HCT116 (cell line): Measurements from ENCODE around the gene TCHP. TPM values are rescaled to one million over a fixed set of nuclear protein-coding genes. Genes with fewer than 3 reads are reported as not detected.

Experiments used
- ATAC-seq: fragments of 200-7000 bp; cut with Tn5 transposase; 2 replicates; pipeline ENCODE4 v1.9.1; 2020; ENCODE audit warnings: mild to moderate bottlenecking, moderate library complexity
- BruUV-seq: library from RNA; stranded (reverse); fragments of 400-500 nt; replicated peaks from 2 replicates; lab custom pipeline; 2021; lab: Mats Ljungman, UMichigan
- CTCF ChIA-PET: fragments of 300-600 bp; sonication (Branson Sonifier 250); formaldehyde crosslinking; loops from one replicate; lab custom pipeline; 2021; ENCODE audit warnings: antibody characterized with exemption; lab: Charles Lee
- POLR2A ChIA-PET: fragments of 300-600, 350-600 bp; sonication (Branson Sonifier 250); formaldehyde crosslinking; loops from one replicate; lab custom pipeline; 2021; ENCODE audit warnings: antibody characterized with exemption; lab: Charles Lee
- RAD21 ChIA-PET, 2 experiments: fragments of 300-600 bp; sonication (Branson Sonifier 250); formaldehyde crosslinking; loops; one replicate each; lab custom pipeline; 2023; ENCODE audit warnings: low total read pairs in 2 of 2; ENCODE audit not compliant: uncharacterized antibody in 2 of 2, unreplicated experiment in 2 of 2, low non-redundant PET in 1 of 2; lab: Charles Lee
- DNase-seq: peaks from one replicate; pipeline ENCODE4 v3.0.0-alpha.2; 2010; ENCODE audit warnings: low read depth, low spot score
- H2AFZ ChIP-seq: fragments of 200-600 bp; shearing (Covaris generic), sonication (generic); 2 replicates; pipeline ENCODE4 v1.6.1; 2017; ENCODE audit warnings: low read depth, mixed run types, mixed read lengths, antibody characterized with exemption, low read length; ENCODE audit not compliant: poor library complexity, severe bottlenecking
- H3K27ac ChIP-seq: 2 replicates; pipeline ENCODE4 v1.5.1; 2012; ENCODE audit warnings: low read depth, low read length
- H3K27me3 ChIP-seq: fragments of 200-600 bp; sonication (generic); 2 replicates; pipeline ENCODE4 v1.6.1; 2016; ENCODE audit warnings: mixed run types, low read length, mixed read lengths; ENCODE audit not compliant: insufficient read depth
- H3K36me3 ChIP-seq, 2 experiments: fragments of 200-500 bp in 1 of 2; fragments of 200-600 bp in 1 of 2; sonication (Bioruptor generic) in 1 of 2; sonication (generic) in 1 of 2; 2 replicates each; pipeline versions ENCODE4 v1.5.1 to v1.6.1; 2014 to 2016; ENCODE audit warnings: low read length in 2 of 2, inconsistent platforms in 1 of 2, mixed read lengths in 1 of 2, mixed run types in 1 of 2; ENCODE audit not compliant: insufficient read depth in 2 of 2, control insufficient read depth in 1 of 2
- H3K4me1 ChIP-seq, 2 experiments: fragments of 200-600 bp in 1 of 2; sonication (generic) in 1 of 2; 2 replicates each; pipeline versions ENCODE4 v1.5.1 to v1.6.1; 2012 to 2017; ENCODE audit warnings: low read length in 2 of 2, inconsistent platforms in 1 of 2, mild to moderate bottlenecking in 1 of 2, mixed read lengths in 1 of 2, mixed run types in 1 of 2, moderate library complexity in 1 of 2; ENCODE audit not compliant: insufficient read depth in 2 of 2, control insufficient read depth in 1 of 2
- H3K4me2 ChIP-seq: fragments of 200-600 bp; sonication (generic); 2 replicates; pipeline ENCODE4 v1.6.1; 2017; ENCODE audit warnings: mixed run types, low read length, mixed read lengths
- H3K4me3 ChIP-seq, 2 experiments: fragments of 200-600 bp in 1 of 2; sonication (generic) in 1 of 2; replicated peaks in 1 of 2; 2 replicates each; pipeline ENCODE4 v1.5.1; 2011 to 2016; ENCODE audit warnings: low read length in 2 of 2, control low read depth in 1 of 2, low read depth in 1 of 2, mild to moderate bottlenecking in 1 of 2, mixed read lengths in 1 of 2, mixed run types in 1 of 2
- H3K79me2 ChIP-seq: fragments of 200-600 bp; sonication (generic); 2 replicates; pipeline ENCODE4 v1.6.1; 2017; ENCODE audit warnings: mild to moderate bottlenecking, mixed run types, low read length, moderate library complexity, mixed read lengths; ENCODE audit not compliant: insufficient read depth
- H3K9ac ChIP-seq: fragments of 200-600 bp; sonication (generic); 2 replicates; pipeline ENCODE4 v1.6.1; 2016; ENCODE audit warnings: low read length, mixed read lengths
- H3K9me2 ChIP-seq: fragments of 200-600 bp; sonication (generic), shearing (Covaris generic); 2 replicates; pipeline ENCODE4 v1.6.1; 2017; ENCODE audit warnings: mixed run types, mild to moderate bottlenecking, moderate library complexity; ENCODE audit not compliant: insufficient read depth
- H3K9me3 ChIP-seq, 2 experiments: fragments of 200-500 bp in 1 of 2; fragments of 200-600 bp in 1 of 2; sonication (Bioruptor generic) in 1 of 2; sonication (generic) in 1 of 2; 2 replicates each; pipeline ENCODE4 v1.6.1; 2014 to 2017; ENCODE audit warnings: low read length in 2 of 2, mixed read lengths in 2 of 2, inconsistent platforms in 1 of 2, low read depth in 1 of 2, mild to moderate bottlenecking in 1 of 2, mixed run types in 1 of 2, moderate library complexity in 1 of 2; ENCODE audit not compliant: control insufficient read depth in 1 of 2, insufficient read depth in 1 of 2
- H4K20me1 ChIP-seq: fragments of 200-600 bp; sonication (generic), shearing (Covaris generic); 2 replicates; pipeline ENCODE4 v1.6.1; 2017; ENCODE audit warnings: mixed run types, mild to moderate bottlenecking, moderate library complexity; ENCODE audit not compliant: insufficient read depth
- CBX3 ChIP-seq: IDR thresholded peaks from 2 replicates; pipeline ENCODE4 v1.6.1; 2012; ENCODE audit warnings: low read depth
- CTCF ChIP-seq, 3 experiments: fragments of 200-600 bp in 1 of 3; sonication (generic) in 1 of 3; IDR thresholded peaks in 2 of 3; conservative IDR thresholded peaks in 1 of 3; 2 replicates each; pipeline ENCODE4 v1.5.1; 2012 to 2017; ENCODE audit warnings: low read depth in 2 of 3, low read length in 2 of 3, antibody characterized with exemption in 1 of 3, borderline replicate concordance in 1 of 3, control low read depth in 1 of 3, mild to moderate bottlenecking in 1 of 3, mixed read lengths in 1 of 3, mixed run types in 1 of 3, moderate library complexity in 1 of 3; ENCODE audit not compliant: insufficient read depth in 1 of 3
- EGR1 ChIP-seq: IDR thresholded peaks from 2 replicates; pipeline ENCODE4 v1.6.1; 2012; ENCODE audit warnings: low read depth
- ELF1 ChIP-seq: IDR thresholded peaks from 2 replicates; pipeline ENCODE4 v1.6.1; 2012; ENCODE audit warnings: low read depth, borderline replicate concordance
- EZH2phosphoT487 ChIP-seq: fragments of 200-600 bp; IDR thresholded peaks from 2 replicates; pipeline ENCODE4 v1.6.1; 2018; ENCODE audit warnings: antibody characterized with exemption, borderline replicate concordance
- MAX ChIP-seq: IDR thresholded peaks from 2 replicates; pipeline ENCODE4 v1.6.1; 2012
- POLR2AphosphoS5 ChIP-seq: IDR thresholded peaks from 2 replicates; pipeline ENCODE4 v1.6.1; 2011; ENCODE audit warnings: mild to moderate bottlenecking, low read depth, low read length, moderate library complexity
- RAD21 ChIP-seq: IDR thresholded peaks from 2 replicates; pipeline ENCODE4 v1.6.1; 2012; ENCODE audit warnings: low read depth, mild to moderate bottlenecking
- SIN3A ChIP-seq: IDR thresholded peaks from 2 replicates; pipeline ENCODE4 v1.6.1; 2012; ENCODE audit warnings: low read depth
- SP1 ChIP-seq: IDR thresholded peaks from 2 replicates; pipeline ENCODE4 v1.6.1; 2012; ENCODE audit warnings: low read depth
- SRF ChIP-seq: IDR thresholded peaks from 2 replicates; pipeline ENCODE4 v1.6.1; 2012; ENCODE audit warnings: low read depth
- TCF7L2 ChIP-seq: IDR thresholded peaks from 2 replicates; pipeline ENCODE4 v1.7.0; 2011; ENCODE audit warnings: borderline replicate concordance, inconsistent platforms; ENCODE audit not compliant: insufficient read depth, insufficient read length; ENCODE audit errors: extremely low read depth
- YY1 ChIP-seq: IDR thresholded peaks from 2 replicates; pipeline ENCODE4 v1.6.1; 2011; ENCODE audit warnings: low read length, low read depth, moderate library complexity, mild to moderate bottlenecking; ENCODE audit not compliant: insufficient replicate concordance; ENCODE audit errors: extremely low read depth
- ZFX ChIP-seq: fragments of 450-650 bp; IDR thresholded peaks from 2 replicates; pipeline ENCODE4 v1.6.1; 2017
- ZNF274 ChIP-seq: fragments of 200-500 bp; sonication (Bioruptor generic); IDR thresholded peaks from 2 replicates; pipeline ENCODE4 v1.6.1; 2014; ENCODE audit warnings: mild to moderate bottlenecking, low read depth, low read length, inconsistent platforms
- intact Hi-C: fragments of 100-400 bp; cut with micrococcal nuclease; formaldehyde crosslinking; loops from 2 replicates; pipeline ENCODE4 v1.10.0; 2022
- total RNA-seq: library from RNA; stranded (reverse); gene quantifications from one replicate; pipeline ENCODE4 v1.2.1, GENCODE V29; 2021; ENCODE audit not compliant: unreplicated experiment

Gene TCHP
- total RNA-seq, 1 experiment from 2014 or later = 17.3 TPM

- no TSS peak for BruUV-seq
- POLR2A ChIA-PET = no interaction called here
- Histone ChIP-seq H2AFZ (no peak overlapping the region), H3K9me3 (no peaks in the 10 kb centered on the region), H3K36me3 (peaks cover 5 to 8% of the 10 kb centered on the region in 2 experiments; a peak in 2 of 4 replicates), H3K27me3 (no peaks in the 10 kb centered on the region), H3K9ac (no peak overlapping the region), H3K4me2 (no peak overlapping the region), H4K20me1 (no peaks in the 10 kb centered on the region), H3K9me2 (no peaks in the 10 kb centered on the region), H3K4me3 (no peak overlapping the region), H3K27ac (no peak overlapping the region), H3K4me1 (peaks cover 0 to 6% of the 10 kb centered on the region in 2 experiments; a peak in 2 of 4 replicates), H3K79me2 (no peaks in the 10 kb centered on the region)
- TF ChIP-seq SRF (no peak), SIN3A (no peak), RAD21 (no peak)
- DNase-seq (no peak), ATAC-seq (no peak)
- RAD21 ChIA-PET = no interaction called here
- intact Hi-C loops = no loop called here
- CTCF ChIA-PET = no interaction called here
These were observed 58.3 kb downstream of the TCHP start for GRCh38 chr12:109958374-109958773.

- ATAC-seq = no peak
- RAD21 ChIA-PET = no interaction called here
- H3K36me3 ChIP-seq = peaks cover 5 to 8% of the 10 kb centered on the region in 2 experiments; a peak in 2 of 4 replicates
These were observed 59.5 kb downstream of the TCHP start for GRCh38 chr12:109959411-109960093.

More at GRCh38 chr12:109959411-109960093, 59.5 kb downstream of the TCHP start:
- no peaks in the 10 kb centered on the region for H4K20me1 ChIP-seq
- H3K9ac ChIP-seq = no peak overlapping the region
- H3K79me2 ChIP-seq = no peaks in the 10 kb centered on the region
- no peak for TF ChIP-seq SIN3A
- no peak for TF ChIP-seq RAD21
- no peak for TF ChIP-seq ZNF274
- TF ChIP-seq POLR2AphosphoS5 = no peak
- no peak for TF ChIP-seq SP1
- no peak for TF ChIP-seq TCF7L2
- no peak for TF ChIP-seq YY1
- TF ChIP-seq ELF1 = no peak
- TF ChIP-seq CTCF (IDR thresholded peaks at IDR 0.05 in 2 of 3, conservative IDR thresholded peaks at IDR 0.05 in 1 of 3; ENCODE audit: borderline replicate concordance in 1 of 3, insufficient read depth in 1 of 3, low read depth in 2 of 3, low read length in 2 of 3) = no peak
- no peak for TF ChIP-seq MAX
- no peak for TF ChIP-seq ZFX
- TF ChIP-seq EZH2phosphoT487 = no peak
- TF ChIP-seq CBX3 = no peak
- TF ChIP-seq EGR1 = no peak
- no peaks in the 10 kb centered on the region for H3K9me2 ChIP-seq
- no peaks in the 10 kb centered on the region for H3K9me3 ChIP-seq
- intact Hi-C loops = no loop called here
- DNase-seq = no peak
- POLR2A ChIA-PET = no interaction called here
- no peak overlapping the region for H3K4me3 ChIP-seq
- H3K4me1 ChIP-seq = 0 out of 4 replicates have a peak, but pooled peaks cover 0 to 5% of the 10 kb centered on the region in 2 experiments
- H3K27me3 ChIP-seq = no peaks in the 10 kb centered on the region
- no TSS peak for BruUV-seq
- H2AFZ ChIP-seq = no peak overlapping the region
- CTCF ChIA-PET = no interaction called here
- H3K27ac ChIP-seq = no peak overlapping the region
- H3K4me2 ChIP-seq = no peak overlapping the region
